Measurements from ENCODE around the gene FHIT.

DNA sequence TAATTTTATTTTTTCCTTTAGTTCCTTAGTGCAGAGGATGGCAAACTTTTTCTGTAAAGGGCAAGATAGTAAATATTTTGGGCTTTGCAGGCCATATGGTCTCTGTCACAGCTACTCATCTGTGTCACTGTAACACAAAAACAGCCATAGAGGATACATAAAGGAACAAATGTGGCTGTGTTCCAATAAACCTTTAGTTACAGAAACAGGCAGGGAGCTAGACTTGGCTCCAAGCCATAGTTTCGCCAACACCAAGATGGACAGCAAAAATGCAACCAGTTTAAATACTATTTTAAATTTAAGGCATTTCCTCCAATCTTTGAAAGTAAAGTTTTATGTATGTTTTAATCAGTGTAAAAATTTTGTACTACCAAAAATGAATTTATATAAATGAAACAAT lies 753.4 kb downstream of the FHIT start:
- no peak for TF ChIP-seq POLR2AphosphoS5 (IDR thresholded peaks at IDR 0.05)
- TF ChIP-seq, protein P1, sequence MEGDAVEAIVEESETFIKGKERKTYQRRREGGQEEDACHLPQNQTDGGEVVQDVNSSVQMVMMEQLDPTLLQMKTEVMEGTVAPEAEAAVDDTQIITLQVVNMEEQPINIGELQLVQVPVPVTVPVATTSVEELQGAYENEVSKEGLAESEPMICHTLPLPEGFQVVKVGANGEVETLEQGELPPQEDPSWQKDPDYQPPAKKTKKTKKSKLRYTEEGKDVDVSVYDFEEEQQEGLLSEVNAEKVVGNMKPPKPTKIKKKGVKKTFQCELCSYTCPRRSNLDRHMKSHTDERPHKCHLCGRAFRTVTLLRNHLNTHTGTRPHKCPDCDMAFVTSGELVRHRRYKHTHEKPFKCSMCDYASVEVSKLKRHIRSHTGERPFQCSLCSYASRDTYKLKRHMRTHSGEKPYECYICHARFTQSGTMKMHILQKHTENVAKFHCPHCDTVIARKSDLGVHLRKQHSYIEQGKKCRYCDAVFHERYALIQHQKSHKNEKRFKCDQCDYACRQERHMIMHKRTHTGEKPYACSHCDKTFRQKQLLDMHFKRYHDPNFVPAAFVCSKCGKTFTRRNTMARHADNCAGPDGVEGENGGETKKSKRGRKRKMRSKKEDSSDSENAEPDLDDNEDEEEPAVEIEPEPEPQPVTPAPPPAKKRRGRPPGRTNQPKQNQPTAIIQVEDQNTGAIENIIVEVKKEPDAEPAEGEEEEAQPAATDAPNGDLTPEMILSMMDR (IDR thresholded peaks at IDR 0.05), result no peak

Measured in suprapubic skin (tissue), 3 donors.